NCI-H1930 (cell line): Measurements from ENCODE around the gene TNFRSF19.
A peak's percentile ranks its signal among the peaks of the same experiment; 100 is the strongest.
"Not testable (repeated sequence)": the region's sequence is repeated elsewhere in the genome, so short reads cannot be mapped to it uniquely, and the experiment has no call there.

ENCODE experiments used
- DNase-seq, 2 experiments: peaks; one replicate each; lab custom pipeline; 2025; lab: John Stamatoyannopoulos, UW

The TNFRSF19 gene

DNA sequence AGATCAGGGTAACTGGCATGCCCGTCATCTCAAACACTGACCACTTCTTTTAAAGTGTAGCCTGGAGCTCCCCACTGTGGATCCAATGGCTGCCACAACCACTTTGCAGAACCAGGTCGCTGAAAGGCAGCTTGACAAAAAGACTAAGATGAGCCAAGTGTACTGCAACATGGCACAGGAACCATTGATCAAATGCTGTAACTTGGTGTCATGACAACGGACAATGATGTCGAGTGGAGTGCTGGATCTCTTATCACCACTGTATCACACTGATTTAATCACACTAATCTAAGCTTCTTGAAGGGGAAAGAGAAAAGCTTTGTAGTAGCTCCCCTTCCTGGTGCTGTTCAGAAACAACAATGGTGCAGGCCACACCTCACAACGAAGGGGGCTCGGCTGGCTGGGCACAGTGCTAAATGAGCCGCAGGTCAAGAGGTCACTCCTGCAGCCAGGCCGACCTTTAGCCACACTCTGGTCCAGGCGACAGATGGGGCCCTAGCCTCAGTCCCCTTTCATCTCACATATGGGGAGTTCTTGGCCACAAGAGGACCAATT is 2.2 kb upstream of the TNFRSF19 start:
- DNase-seq = no peak

- DNase-seq = no peak
Measured at GRCh38 chr13:23570921-23571315, 706 bp downstream of the TNFRSF19 start.

DNA sequence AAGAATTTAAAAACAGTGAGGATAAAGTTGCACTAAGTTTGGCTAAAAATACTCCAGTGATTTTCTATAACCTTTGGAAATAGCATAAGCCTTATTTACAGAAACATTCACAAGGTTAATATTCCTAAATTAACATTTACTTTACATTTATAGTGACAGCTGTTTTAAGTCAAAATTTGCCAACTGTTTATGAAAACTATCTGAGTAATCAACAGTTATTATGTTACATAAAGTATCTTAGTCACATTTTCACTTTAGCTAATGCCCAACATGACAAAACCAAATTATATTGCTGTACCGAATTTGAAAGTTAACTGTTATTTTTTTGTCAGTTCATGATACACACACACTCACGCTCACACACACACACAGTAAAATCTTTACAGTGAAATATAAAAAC is 1.2 kb downstream of the TNFRSF19 start:
- DNase-seq = no peak

DNA sequence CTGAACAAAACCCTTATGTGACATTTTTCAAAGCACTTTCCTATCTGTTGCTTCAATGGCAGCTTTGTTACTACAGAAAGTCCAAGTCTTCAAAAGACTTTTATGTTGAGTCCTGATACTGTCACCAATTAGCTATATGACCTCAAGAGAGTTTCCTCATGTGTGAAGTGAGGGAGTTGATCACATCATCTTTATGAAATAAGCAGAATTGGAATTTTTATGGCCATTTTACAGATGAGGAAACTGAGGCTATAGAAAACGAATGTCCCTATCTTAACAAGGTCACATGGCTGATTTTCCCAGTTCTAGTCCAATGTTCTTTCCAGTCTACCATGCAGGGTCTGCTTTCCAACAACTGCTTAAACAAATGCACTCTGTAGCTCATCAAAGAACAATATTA is 2.6 kb downstream of the TNFRSF19 start:
- DNase-seq = no peak

DNA sequence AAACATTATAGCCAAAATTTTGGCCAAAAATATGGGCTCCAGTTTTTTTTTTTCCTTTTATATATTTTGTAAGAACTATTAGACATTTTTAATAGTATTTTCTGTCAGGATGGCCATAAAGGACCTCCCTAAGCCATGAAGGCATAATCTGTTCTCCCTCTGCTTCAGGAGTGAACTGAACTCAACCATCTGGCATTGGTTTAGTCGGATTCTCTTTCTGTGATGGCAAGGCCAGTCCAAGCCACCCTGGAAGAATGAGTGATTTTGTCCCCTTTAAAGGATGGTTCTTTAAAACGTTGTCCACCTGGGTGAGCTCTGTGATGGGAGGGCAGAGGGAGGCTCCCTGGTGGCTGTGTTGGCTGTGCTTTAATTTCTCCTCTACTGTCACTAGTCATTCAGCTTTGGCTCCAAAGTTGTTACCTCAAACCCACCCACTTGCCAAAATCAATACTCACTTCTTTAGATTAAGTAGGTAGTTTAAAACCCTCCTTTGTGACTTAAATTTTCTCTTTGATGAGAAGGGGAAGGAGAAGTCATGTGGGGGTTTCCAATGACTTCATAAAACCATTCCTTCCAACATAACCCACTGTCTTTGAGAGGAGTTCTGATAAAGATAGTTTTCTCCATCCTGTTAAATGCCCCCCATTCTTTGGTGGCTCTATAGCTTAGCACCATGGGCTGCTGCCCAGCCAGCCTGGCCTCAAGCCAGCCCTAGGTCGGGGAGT is 4.4 kb downstream of the TNFRSF19 start:
- no peak for DNase-seq

- no peak for DNase-seq
Measured at GRCh38 chr13:23575632-23576031, 5.4 kb downstream of the TNFRSF19 start.

DNA sequence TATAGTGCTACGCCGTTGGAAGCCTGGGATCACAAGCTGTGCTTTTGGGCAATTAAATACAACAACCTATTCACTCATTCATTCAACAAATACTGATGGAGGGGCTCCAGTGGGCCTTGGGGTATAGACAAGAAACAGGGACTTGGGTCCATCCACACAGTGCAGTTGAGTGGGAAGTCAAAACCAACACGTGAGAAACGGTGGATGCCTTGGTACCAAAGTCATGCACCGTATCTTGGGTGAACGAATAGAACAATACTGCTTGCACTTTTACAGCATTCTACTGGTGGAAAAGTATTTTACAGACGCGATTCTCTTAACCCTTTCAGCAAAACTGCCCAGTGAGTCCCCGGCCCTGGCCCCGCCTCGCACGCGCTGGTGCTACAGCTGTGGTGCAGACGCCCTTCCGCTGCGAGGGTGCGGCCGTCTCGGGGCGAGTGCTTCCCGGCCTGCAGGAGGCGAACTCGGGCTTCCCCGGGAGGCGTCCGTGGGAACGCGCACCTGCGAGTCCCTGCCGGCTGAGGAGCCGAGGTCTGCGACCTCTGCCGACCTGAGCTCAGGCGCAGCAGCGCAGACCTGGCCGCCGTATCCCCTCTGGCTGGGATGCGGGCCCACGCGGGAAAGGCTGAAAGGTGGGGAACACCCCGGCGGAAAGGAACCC is 8.3 kb downstream of the TNFRSF19 start:
- peak; percentile 69 to 70 for DNase-seq

DNA sequence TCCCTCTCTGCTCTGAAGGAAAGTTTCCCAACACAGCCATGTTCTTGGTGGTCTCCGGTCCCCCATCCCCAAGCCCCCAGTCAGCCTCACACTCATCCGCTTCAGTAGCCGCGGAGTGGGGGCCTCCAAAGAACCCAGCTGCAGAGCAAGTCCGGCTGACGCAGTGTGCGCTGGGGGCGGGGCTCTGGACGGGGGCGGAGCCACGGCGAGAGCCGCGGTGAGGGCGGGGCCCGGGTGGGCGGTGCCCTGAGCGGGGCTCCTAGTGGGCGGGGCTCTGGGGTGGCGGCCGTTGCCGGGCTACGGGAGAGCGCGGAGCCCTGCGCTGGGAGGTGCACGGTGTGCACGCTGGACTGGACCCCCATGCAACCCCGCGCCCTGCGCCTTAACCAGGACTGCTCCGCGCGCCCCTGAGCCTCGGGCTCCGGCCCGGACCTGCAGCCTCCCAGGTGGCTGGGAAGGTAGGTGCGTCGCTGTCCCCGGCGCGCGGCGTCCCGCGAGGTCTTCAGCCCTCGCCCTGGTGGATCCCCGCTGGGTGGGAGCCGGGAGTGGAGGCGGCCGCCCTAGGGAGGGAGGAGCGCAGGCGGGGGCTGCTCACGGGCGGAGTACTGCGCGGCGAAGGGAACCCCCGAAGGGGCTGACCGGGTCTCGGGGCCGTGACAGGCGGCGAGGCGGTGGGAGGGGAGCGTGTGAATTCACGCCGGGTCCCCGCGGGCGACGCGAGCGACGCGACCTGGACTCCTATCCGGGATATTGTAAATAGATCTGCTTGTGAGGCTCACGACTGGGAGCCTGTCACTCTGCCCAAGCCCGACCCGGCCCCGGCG is 9.1 kb downstream of the TNFRSF19 start:
- peak; percentile 92 to 94 for DNase-seq

DNA sequence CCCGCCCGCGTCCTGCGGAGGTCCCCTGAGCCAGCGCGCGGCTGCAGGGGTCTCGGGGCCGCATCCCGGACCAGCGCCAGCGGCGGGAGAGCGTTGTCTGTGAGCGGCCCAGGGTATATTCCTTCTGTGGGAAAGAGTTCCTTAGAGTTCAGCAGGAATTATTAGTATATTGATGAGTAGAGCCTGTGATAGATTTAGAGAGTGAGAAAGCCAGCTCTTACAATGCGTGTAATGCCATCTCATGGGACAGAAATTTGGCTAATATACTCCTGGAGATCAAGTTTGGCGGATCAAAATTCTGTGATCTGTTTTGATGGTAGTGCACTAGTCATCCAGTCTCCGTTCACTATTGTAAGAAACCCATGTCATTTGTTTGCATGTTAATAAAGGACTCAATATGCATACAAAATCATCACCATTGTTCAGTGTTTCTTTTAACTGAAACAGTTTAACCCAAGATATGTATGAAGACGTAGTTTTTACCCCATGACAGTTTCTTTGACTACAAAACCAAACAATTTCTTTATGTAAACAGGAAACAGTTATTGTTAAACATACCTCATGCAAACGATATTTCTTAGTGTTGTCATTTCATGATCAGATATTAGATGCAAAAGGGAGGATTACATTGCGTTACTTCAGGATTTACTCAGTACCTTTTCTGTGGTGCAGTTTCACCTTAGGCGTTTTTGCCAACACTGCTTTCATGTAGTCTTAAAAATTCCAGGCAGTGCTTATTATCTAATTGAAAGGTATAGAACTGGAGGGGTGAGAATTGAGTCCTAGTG is 9.9 kb downstream of the TNFRSF19 start:
- no peak for DNase-seq

- no peak for DNase-seq
Measured at GRCh38 chr13:23580684-23581060, 10.5 kb downstream of the TNFRSF19 start.

DNA sequence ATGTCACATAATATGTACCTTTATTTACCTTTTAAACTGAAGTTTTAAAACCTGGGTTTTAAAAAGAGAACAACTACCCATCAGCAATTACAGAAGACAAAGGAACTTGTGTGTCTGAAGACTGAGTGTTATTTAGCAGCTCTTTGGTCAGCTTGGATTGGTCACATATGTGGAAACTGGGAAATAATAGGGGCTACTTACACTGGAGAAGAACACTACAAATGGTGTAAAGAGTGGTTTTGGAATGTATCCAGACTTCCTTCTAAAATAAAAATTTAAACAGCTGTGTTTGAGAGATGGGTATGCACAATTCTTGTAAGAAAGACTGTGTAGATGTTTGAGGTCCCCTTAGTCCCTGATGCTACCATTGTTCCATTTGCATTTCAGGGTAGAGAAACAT is 13.3 kb downstream of the TNFRSF19 start:
- DNase-seq = peak; percentile 63 to 75

- no peak for DNase-seq
Measured at GRCh38 chr13:23584275-23584674, 14.1 kb downstream of the TNFRSF19 start.

GRCh38 chr13:23586336-23586735 is 16.1 kb downstream of the TNFRSF19 start:
- DNase-seq = no peak

DNA sequence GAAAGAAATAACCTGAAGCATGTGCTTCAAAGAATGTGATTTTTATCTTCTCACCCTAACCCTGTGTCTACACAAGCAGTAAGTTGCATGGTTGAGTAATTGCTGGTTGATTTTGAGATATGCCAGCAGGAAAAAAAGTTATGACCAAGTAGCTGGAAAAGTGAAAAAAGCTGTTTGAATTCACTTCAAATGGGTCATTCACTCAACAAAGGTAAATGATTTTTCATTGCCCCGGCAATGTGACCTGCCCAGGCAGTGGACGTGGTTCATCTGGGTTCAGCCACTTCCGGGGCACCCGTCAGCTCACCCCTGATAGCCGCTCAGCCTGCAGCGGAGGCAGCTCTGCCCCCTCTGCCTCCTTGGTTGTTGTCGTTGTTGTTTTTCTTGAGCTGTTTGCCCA is 18.5 kb downstream of the TNFRSF19 start:
- no peak for DNase-seq

GRCh38 chr13:23592596-23592995 is 22.4 kb downstream of the TNFRSF19 start:
- no peak for DNase-seq

GRCh38 chr13:23593148-23593547 is 22.9 kb downstream of the TNFRSF19 start:
- DNase-seq = no peak

GRCh38 chr13:23594290-23594689 is 24.1 kb downstream of the TNFRSF19 start:
- not testable (repeated sequence) for DNase-seq

GRCh38 chr13:23598369-23598768 is 28.2 kb downstream of the TNFRSF19 start:
- DNase-seq = no peak

- DNase-seq = no peak
Measured at GRCh38 chr13:23599083-23599925, 29.1 kb downstream of the TNFRSF19 start.

DNA sequence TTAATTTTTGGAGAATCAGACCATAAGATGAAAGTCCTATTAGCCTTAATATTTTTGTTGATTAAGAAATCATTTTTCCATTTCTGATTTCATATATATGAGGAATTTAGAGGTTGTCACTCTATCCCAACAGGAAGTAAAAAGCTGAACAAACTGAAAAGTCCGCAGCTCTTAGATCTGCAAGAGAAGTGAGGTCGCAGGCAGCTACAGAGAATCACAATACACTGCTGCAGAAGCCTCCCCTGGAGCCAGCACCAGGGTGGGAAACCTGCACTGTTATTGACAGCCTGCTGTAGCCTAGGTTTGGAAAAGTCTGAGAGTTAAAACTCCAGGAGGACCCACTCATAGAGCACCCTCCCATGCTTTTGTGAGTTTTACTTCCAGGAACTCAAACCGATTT is 29.9 kb downstream of the TNFRSF19 start:
- DNase-seq = no peak

- DNase-seq = no peak
Measured at GRCh38 chr13:23600534-23600933, 30.3 kb downstream of the TNFRSF19 start.
